ENCODE data around the gene ZNF319.

Gene ZNF319

GRCh38 chr16:57999971-58000705 lies at the start of gene ZNF319:
ZNF319 (minus strand) TSS chr16:58000672; CDS start chr16:57998265, 2,407 bp downstream.
- DNase-seq, result peak in 2 of 14 donors; percentile 41 to 65

- no peak for DNase-seq
These were observed 49.0 kb upstream of the ZNF319 start for GRCh38 chr16:58049232-58050185.

- no peak for DNase-seq
These were observed 48.2 kb upstream of the ZNF319 start for GRCh38 chr16:58048494-58049231.

- no peak for DNase-seq
These were observed 47.3 kb upstream of the ZNF319 start for GRCh38 chr16:58047557-58048348.

GRCh38 chr16:58046936-58047335 lies 46.5 kb upstream of the ZNF319 start:
- no peak for DNase-seq

DNA sequence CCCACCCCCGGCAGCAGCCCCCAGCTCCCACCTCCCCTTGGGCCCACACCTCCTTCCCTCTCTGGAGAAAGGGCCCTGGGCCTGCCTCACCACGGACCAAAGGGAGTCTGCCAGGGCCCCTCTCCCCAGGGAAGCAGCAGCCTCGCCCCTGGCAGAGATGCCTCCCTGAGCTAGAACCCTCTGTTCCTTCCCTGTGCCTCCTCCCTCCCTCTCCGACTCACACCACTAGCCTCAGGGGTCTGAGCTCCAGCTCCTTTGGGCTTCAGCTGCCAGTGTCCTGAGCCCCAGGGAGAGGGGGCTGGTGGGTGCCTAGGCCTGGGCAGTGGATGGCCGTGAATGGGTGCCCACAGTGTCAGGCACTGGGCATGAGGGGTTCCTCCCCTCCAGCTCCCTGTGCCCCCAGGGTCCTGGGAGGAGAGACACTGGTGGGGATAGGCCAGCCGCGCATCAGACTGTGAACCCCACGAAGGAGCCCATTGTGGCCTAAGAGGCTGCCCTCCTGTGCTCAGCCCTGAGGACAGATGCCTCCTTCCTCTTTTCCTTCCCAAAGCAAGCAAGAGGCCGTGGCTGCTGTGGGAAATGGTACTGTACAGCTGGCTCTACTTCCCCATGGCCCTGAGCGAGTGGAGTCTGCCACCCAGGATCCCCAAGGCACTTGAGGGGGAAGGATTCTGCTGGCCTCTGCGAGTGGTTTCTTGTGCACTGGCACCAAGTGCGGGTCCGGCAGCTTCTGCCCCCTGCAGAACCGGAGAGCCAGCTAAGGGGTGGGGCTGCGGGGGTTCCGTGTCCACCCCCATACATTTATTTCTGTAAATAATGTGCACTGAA lies 45.8 kb upstream of the ZNF319 start:
- no peak for DNase-seq

DNA sequence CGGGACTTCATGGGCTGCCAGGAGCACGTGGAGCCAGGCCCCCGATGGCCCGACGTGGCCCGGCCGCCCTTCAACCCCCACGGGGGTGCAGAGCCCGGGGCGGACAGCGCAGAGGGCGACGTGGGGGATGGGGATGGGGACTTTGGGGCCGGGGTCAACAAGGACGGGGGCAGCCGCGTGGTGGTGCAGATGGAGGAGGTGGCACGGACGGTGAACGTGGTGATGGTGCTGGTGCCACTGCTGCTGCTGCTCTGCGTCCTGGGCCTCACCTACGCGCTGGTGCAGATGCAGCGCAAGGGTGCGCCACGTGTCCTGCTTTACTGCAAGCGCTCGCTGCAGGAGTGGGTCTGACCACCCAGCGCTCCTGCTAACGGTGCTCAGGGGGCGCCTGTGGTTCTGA lies 44.6 kb upstream of the ZNF319 start:
- DNase-seq, result no peak

GRCh38 chr16:58044266-58045019 lies 44.0 kb upstream of the ZNF319 start:
- DNase-seq, result no peak

GRCh38 chr16:58043571-58044155 lies 43.2 kb upstream of the ZNF319 start:
- no peak for DNase-seq

DNA sequence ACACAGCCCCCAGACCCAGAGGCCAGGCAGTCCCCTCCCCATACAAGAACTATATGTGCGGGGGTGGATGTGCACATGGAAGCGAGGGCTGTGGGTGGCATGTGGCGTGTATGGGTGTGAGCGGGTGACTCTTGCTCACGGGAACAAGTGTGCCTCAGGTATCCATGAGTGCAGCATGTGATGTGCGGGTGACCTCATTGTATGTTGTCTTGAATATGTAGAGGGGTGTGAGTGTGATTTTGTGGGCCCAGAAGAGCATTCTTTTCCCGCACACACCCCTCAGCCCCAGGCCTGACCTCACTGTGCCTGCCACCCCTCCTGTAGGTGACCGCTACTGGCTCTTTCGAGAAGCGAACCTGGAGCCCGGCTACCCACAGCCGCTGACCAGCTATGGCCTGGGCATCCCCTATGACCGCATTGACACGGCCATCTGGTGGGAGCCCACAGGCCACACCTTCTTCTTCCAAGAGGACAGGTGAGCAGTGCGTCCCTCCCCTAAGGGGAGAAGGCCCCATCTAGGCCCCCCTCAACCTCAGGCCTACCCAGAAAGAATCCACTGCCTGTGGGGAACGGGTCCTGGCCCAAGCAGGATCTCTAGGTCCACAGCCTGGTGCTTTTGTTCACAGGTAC lies 42.5 kb upstream of the ZNF319 start:
- no peak for DNase-seq

GRCh38 chr16:58042001-58042885 lies 41.8 kb upstream of the ZNF319 start:
- no peak for DNase-seq

GRCh38 chr16:58041628-58041955 lies 41.1 kb upstream of the ZNF319 start:
- DNase-seq, result no peak

DNA sequence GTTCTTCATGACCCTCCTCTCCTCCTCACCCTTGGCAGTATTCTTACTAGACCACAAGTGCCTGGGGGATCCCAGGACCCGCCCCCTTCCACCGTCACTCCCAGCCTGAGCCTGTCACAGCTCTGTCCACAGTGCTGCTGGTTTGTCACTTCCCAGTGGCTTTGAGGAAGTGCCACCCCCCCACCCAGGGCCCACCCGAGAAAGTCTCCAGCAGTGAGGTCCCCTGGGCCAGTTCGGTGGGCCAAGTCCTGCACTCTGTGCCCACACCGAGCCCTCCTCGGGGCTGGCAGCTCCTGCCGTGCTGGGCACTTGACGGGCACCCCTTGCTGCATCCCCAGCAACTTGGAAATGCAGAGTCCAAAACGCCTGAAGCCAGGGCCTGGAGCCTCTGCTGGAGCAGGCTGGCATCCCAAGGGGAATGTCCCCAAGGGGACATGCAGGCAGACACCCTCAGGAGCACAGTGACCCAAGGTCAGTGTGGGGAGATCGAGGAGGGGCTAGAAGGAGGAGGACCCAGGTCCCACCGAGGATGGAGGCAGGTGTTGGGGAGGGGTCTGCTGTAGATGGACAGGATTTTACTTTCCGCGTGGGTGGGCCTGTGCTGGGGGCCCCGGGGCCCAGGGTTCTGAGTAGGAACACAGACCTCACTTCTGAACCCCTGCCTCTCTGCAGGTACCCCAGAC lies 40.6 kb upstream of the ZNF319 start:
- DNase-seq, result no peak

- no peak for DNase-seq
These were observed 40.0 kb upstream of the ZNF319 start for GRCh38 chr16:58040496-58040846.

DNA sequence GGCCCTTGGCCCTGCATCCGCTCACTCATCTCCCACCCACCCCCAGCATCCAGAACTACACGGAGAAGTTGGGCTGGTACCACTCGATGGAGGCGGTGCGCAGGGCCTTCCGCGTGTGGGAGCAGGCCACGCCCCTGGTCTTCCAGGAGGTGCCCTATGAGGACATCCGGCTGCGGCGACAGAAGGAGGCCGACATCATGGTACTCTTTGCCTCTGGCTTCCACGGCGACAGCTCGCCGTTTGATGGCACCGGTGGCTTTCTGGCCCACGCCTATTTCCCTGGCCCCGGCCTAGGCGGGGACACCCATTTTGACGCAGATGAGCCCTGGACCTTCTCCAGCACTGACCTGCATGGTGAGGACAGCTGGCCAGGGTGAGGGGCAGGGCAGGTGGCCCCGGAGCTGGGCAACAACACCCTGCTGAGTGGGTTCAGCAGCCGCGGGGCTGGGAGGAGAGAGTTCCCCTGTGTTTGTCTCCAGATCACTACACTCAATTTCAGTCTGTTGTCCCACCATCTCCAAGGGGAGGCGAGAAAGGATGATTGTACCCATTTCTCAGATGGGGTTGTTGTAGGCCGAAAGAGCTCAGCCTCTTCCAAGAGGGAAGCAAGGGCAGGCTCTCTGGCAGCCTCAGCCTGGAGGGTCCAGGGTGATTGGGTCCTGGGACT lies 39.5 kb upstream of the ZNF319 start:
- DNase-seq, result no peak

- DNase-seq, result no peak
These were observed 37.8 kb upstream of the ZNF319 start for GRCh38 chr16:58038219-58038641.

DNA sequence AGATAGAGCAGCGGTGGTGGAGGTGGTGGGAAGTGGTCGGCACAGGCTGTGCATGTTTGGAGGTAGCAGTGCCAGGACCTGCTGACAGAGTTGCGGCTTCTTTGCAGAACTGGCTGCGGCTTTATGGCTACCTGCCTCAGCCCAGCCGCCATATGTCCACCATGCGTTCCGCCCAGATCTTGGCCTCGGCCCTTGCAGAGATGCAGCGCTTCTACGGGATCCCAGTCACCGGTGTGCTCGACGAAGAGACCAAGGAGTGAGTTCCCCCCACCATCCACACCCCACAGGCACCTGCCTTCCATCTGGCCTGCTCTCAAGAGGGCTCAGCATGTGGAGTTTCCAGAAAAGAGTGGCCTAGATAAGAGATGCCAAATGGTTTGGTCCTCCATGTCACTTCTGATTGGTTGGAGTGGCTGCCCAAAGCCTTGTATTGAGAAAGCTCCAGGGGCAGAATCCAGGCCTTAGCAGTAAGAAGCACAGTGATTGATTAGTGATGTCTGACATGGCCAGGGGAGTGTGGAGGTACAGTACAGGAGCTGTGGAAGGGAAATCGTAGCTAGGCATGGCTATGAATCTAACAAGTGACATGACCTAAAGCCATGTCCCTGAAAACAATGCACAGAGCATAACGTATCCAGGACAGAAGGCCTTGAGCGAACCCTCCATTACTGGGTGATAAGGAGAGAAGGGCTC lies 37.0 kb upstream of the ZNF319 start:
- DNase-seq, result peak in 1 of 14 donors; percentile 32
